ENCODE data around the gene TRAPPC10.
A peak's percentile ranks its signal among the peaks of the same experiment; 100 is the strongest.
"Not testable (repeated sequence)": the region's sequence is repeated elsewhere in the genome, so short reads cannot be mapped to it uniquely, and the experiment has no call there.

TRAPPC10 gene

DNA sequence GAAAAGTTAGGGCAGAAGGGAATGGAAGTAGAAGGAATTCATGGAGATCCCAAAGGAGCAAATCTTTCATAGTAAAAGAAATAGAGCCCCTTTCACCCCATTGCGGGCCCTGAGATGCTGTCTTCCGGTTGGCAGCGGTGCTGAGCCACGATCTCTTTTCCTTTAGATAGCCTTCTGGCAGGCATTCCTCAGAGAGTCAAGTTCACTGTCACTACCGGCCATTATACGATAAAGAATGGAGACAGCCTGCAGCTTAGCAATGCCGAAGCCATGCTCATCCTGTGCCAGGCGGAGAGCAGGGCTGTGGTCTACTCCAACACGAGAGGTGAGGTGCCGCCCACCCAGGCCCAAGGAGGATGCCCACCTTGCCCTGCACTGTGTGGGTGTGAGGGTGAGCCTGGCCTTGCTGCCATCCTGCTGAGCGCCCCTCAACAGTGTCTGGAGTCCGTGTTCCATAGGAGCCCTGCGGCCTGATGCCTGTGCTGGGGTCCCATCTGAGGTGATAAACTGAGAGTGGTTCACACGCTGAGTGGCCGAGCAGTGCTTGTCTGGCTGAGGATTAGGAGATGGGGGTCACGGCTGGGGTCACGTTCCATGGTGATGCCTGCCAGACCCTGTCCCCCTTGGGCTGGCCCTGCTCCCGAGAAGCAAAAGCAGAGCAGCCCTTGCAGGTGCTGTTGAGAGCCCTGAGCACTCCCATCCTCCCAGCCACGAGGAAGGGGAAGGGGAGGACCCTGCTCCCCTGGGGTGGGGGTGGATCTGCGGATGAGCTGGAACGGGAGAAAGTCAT, 74.7 kb downstream of the TRAPPC10 start:
- DNase-seq (no peak), ATAC-seq (no peak)
- Mint-ChIP-seq H3K36me3 (ENCODE audit: low read depth) (peaks cover 69% of the 10 kb centered on the region), H3K27ac (peak overlapping the region; percentile 98), H3K9me3 (no peaks in the 10 kb centered on the region), H3K4me1 (peaks cover 85% of the 10 kb centered on the region), H3K4me3 (no peak overlapping the region), H3K27me3 (no peaks in the 10 kb centered on the region)

DNA sequence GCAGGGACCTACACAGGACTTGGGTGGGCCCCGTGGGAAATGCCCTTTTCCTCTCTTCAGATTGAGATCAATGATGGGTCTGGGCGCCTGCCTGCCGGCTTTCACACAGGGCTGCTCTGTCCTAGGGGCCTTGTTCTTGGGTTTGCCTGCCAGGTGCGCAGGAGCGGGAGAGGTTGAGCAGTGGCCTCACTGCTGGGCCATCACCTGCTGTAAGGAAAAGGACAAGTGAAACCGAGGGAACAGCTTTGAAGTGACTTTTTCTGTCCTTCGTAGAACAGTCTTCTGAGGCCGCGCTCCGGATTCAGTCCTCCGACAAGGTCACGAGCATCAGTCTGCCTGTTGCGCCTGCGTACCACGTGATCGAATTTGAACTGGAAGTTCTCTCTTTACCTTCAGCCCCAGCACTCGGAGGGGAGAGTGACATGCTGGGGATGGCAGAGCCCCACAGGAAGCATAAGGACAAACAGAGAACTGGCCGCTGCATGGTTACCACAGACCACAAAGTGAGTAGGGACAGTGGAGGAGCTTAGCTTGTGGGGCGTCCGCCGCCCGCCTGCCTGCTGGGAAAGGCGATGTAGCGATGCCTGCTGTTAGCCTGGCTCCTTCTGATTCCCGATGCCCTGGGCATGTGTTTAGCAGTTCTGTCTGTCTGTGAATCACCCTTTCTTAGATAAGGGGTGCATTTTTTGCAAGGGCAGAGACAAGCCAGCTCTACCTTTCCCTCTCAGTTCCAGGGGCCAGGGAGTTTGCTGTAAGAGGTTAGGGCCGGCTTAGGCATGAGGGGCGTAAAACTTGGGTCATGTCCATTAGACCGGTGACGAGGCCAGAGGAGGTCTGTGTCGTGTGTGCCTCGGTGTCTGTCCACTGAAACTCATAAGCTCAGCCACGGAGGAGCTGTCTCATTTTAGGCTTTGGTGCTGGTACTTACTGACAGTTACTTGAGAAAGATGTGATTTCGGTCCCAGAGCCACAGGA, 75.6 kb downstream of the TRAPPC10 start:
- H3K27ac Mint-ChIP-seq = peak overlapping the region; percentile 86
- H3K27me3 Mint-ChIP-seq = no peaks in the 10 kb centered on the region
- peak overlapping the region; percentile 25 for H3K4me3 Mint-ChIP-seq
- H3K36me3 Mint-ChIP-seq (ENCODE audit: low read depth) = peaks cover 67% of the 10 kb centered on the region
- no peak for DNase-seq
- ATAC-seq = no peak
- peaks cover 77% of the 10 kb centered on the region for H3K4me1 Mint-ChIP-seq
- no peaks in the 10 kb centered on the region for H3K9me3 Mint-ChIP-seq

DNA sequence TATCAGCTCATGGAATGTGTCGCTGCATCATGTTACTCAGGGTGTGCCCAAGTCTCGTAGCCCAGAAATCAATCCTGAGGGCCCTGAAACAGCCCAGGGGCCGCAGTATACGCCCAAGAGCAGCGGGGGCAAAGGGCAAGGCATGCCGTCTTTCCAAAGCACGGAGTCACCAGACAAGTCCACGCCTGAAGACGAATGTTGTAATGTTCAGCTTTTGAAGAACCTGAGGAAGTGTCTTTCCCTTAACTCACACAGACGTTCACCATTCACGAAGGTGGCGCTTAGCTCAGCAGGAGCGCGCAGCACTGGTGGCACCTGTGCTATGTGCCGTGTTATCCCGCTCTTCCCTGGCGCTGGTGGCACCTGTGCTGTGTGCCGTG, 76.3 kb downstream of the TRAPPC10 start:
- ATAC-seq (no peak), DNase-seq (no peak)
- Mint-ChIP-seq H3K9me3 (no peaks in the 10 kb centered on the region), H3K27me3 (no peaks in the 10 kb centered on the region), H3K27ac (peak overlapping the region; percentile 86), H3K36me3 (ENCODE audit: low read depth) (peaks cover 61% of the 10 kb centered on the region), H3K4me1 (peaks cover 70% of the 10 kb centered on the region), H3K4me3 (no peak overlapping the region)

DNA sequence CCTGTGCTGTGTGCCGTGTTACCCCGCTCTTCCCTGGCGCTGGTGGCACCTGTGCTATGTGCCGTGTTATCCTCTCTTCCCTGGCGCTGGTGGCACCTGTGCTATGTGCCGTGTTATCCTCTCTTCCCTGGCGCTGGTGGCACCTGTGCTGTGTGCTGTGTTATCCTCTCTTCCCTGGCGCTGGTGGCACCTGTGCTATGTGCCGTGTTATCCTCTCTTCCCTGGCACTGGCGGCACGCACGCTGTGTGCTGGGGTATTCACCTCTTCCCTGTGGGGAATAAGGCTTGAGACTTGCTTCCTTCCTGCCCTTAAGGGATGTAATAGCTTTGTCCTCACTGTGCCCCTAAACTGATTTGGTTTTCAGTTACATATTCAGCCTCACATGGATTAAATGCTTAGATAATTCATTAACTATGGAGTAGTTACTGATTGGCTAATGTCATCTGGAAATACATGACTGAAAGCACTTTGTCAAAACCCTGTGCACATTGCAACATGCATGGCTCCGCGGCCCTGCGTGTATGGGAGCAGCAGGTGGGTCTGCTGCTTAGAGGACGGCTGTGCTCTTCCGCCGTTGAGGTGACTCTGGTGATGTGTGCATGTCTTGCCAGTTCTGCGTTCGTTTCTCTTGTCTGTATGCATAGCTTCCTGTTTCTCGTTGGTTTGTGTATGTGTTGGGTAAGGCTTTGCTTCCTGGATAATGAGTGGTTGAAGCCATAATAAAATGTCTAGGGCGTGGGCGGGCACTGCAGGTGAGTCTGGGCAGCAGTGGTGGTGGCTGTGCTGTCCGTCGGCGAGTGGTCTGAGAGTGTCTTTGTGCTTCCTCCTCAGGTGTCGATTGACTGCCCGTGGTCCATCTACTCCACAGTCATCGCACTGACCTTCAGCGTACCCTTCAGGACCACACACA, 77.1 kb downstream of the TRAPPC10 start:
- DNase-seq (no peak), ATAC-seq (peak; percentile 42)
- Mint-ChIP-seq H3K4me1 (peaks cover 65% of the 10 kb centered on the region), H3K27me3 (no peaks in the 10 kb centered on the region), H3K9me3 (no peaks in the 10 kb centered on the region), H3K36me3 (ENCODE audit: low read depth) (peaks cover 64% of the 10 kb centered on the region), H3K27ac (peak overlapping the region; percentile 67), H3K4me3 (no peak overlapping the region)

DNA sequence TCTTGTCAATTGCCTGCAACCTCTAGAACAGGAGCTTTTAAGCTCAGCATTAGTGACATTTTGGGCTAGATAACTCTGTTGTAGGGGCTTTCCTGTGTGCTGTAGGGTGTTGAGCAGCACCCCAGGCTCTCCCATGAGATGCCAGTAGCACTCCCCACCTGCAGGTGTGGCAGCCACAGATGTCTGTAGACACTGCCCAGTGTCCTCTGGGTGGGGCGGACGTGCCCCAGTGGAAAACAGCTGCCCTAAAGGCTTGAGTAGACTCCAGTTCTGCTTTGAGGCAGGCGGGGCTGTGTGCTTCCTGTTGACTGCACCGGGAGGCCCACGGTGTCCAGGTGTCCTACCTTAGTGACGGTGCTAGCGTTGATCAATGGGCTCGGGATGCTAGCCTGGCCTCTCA, 78.2 kb downstream of the TRAPPC10 start:
- Mint-ChIP-seq H3K4me1 (peaks cover 54% of the 10 kb centered on the region), H3K36me3 (ENCODE audit: low read depth) (peaks cover 63% of the 10 kb centered on the region), H3K9me3 (no peaks in the 10 kb centered on the region), H3K4me3 (no peak overlapping the region), H3K27ac (peak overlapping the region; percentile 49), H3K27me3 (no peaks in the 10 kb centered on the region)
- ATAC-seq (no peak), DNase-seq (no peak)

DNA sequence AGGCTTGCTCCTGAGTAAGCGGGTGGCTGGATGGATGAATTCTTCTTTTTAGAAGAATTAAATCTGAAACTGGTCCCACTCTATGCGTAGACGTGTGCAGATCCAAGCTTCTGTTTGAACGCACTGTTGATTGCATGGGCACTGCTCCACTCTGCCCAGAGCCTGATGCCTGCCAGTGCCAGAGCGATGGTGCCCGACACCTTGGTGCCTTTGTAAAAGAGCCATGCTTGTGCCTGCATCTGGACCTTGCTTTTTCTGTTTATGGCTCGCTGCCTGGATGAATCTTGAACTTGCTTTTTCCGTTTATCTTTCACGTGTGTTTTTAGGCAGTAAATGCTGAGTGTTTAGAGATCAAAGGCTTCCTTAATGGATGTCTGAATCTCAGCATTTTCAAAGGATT, 80.1 kb downstream of the TRAPPC10 start:
- Mint-ChIP-seq H3K9me3 (no peaks in the 10 kb centered on the region), H3K4me1 (peaks cover 35% of the 10 kb centered on the region), H3K27ac (peak overlapping the region; percentile 39), H3K4me3 (no peak overlapping the region), H3K36me3 (ENCODE audit: low read depth) (peaks cover 49% of the 10 kb centered on the region), H3K27me3 (no peaks in the 10 kb centered on the region)
- no peak for ATAC-seq
- DNase-seq = no peak

DNA sequence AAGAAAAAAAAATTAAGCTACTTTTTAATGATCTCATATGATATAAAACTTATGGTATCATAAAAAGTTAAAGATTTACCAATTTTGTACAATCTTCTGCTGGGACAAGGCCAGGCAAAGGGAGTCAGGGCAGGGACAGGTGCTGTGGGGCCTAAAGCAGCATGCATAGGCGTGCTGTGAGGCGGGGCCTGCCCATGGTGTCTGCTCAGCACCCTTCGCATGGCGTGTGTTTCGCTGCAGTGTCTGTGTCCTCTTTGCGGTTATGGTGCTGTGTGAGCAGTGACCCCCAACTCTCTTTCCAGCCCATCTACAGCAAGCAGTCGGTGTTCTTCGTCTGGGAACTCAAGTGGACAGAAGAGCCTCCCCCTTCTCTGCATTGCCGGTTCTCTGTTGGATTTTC, 81.7 kb downstream of the TRAPPC10 start:
- Mint-ChIP-seq H3K4me1 (peaks cover 21% of the 10 kb centered on the region), H3K36me3 (ENCODE audit: low read depth) (peaks cover 37% of the 10 kb centered on the region), H3K27me3 (no peaks in the 10 kb centered on the region), H3K4me3 (no peak overlapping the region), H3K27ac (peak overlapping the region; percentile 18), H3K9me3 (no peaks in the 10 kb centered on the region)
- no peak for ATAC-seq
- no peak for DNase-seq

DNA sequence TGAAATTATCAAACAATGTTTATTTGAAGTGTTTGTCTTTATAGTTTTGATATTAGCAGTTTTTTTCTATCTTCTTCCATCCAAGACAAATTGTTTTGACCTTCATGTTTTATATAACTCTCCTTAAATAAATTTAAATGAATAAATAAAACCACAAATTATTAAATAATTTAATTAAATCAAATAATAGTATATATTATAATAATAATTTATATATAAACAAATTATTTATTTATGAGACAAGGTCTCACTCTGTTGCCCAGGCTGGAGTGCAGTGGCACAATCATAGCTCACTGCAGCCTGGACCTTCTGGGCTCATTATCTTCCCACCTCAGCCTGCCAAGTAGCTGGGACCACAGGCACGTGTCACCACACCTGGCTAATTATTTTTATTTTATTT, 82.7 kb downstream of the TRAPPC10 start:
- H3K4me1 Mint-ChIP-seq = peaks cover 10% of the 10 kb centered on the region
- ATAC-seq (no peak), DNase-seq (no peak)
- no peak overlapping the region for H3K4me3 Mint-ChIP-seq
- no peaks in the 10 kb centered on the region for H3K9me3 Mint-ChIP-seq
- H3K27ac Mint-ChIP-seq = no peak overlapping the region
- no peaks in the 10 kb centered on the region for H3K27me3 Mint-ChIP-seq
- peaks cover 26% of the 10 kb centered on the region for H3K36me3 Mint-ChIP-seq (ENCODE audit: low read depth)

DNA sequence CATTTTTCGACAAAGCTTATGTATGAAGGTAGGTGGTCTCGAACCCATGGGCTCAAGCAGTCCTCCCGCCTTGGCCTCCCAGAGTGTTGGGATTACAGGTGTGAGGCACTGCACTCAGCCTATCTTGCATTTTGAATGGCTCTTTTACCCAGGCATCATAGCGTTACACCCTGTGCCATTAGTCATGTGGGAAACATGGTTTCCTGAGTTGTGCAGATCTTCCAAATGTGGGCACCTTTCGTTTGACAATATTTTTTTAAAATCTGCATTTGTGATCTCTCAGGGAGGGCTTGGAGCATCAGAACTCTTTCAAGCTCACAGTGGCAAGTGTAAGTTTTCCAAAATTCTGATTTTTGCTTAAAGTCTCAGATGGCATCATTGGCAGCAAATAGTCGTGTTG, 86.4 kb downstream of the TRAPPC10 start:
- ATAC-seq, H3K27me3 Mint-ChIP-seq, H3K9me3 Mint-ChIP-seq, H3K4me1 Mint-ChIP-seq, H3K27ac Mint-ChIP-seq, DNase-seq, H3K4me3 Mint-ChIP-seq: not testable (repeated sequence)
- peaks cover 11% of the 10 kb centered on the region for H3K36me3 Mint-ChIP-seq (ENCODE audit: low read depth)

DNA sequence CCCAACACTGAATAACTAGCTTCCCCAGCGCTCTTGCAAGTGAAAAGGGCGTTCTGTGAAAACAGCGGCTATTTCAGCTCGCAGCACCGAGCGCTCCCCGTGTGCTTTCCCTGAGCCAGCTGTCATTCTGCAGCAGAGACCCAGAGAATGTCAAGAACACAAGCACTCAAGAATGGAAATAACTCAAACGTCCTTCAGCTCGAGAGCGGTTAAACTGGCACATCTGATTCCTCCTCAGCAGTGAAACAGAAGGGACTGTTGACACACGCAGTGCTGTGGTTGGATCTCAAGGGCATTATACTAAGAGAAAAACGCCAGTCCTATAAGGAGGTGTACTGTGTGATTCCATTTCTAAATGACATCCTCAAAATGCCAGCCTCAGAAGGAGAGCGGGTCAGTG, 86.9 kb downstream of the TRAPPC10 start:
- not testable (repeated sequence) for H3K4me1 Mint-ChIP-seq; H3K36me3 Mint-ChIP-seq (ENCODE audit: low read depth); ATAC-seq; H3K27ac Mint-ChIP-seq; H3K27me3 Mint-ChIP-seq; H3K4me3 Mint-ChIP-seq; DNase-seq; H3K9me3 Mint-ChIP-seq

DNA sequence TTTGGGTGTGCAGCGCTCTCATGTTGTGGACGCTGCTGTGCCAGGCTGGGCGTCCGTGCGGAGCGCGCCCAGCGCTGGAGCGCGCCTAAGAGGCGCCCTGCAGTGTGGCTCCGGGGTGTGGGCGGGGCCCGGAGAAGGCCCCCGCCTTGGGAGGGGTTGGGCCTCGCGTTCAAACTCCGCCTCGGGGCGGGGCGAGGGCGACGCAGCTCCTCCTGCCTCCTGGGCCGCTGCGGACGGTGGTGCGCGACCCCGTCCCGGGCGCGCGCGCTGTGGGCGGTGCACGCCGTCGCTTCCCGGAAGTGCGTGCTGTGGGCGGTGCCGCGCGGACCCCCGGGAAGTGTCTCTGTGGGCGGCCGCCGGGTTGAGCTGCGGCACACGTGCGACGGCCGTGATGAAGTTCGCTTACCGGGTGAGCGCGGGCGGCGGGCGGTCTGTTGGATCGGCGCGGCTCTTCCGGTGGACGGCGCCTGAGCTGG, 95.0 kb downstream of the TRAPPC10 start, which contains the start of gene PWP2:
Gene PWP2 (plus strand): TSS at position 374 of the 476 bp plus-strand sequence. CDS start 18 bp downstream, at position 392.
- H3K27ac Mint-ChIP-seq; H3K9me3 Mint-ChIP-seq; H3K4me3 Mint-ChIP-seq; H3K36me3 Mint-ChIP-seq (ENCODE audit: low read depth); H3K4me1 Mint-ChIP-seq; H3K27me3 Mint-ChIP-seq; DNase-seq: not testable (repeated sequence)
- ATAC-seq = peak; percentile 87

DNA sequence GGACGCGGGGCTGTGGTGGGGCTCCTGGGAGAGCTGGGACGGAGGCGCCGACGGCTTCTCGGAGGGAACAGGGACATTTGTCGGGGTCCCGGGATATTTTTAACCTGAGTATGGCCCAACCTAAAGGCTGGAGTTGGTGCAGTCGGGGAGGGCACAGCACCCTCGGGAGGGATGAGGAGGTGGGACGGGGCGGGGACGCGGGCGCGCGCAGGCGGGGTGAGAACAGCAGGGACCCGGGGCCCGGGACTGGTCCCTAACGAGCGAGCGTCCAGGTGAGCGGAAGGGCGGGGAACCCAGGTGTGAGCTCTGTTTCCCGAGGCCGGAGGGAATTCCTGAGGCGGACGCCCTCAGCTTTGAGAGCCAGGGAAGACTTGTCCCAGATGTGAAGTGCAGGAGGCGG, 95.5 kb downstream of the TRAPPC10 start:
- H3K27ac Mint-ChIP-seq; H3K27me3 Mint-ChIP-seq; DNase-seq; H3K4me1 Mint-ChIP-seq; H3K9me3 Mint-ChIP-seq; H3K36me3 Mint-ChIP-seq (ENCODE audit: low read depth); H3K4me3 Mint-ChIP-seq: not testable (repeated sequence)
- ATAC-seq = peak; percentile 55

DNA sequence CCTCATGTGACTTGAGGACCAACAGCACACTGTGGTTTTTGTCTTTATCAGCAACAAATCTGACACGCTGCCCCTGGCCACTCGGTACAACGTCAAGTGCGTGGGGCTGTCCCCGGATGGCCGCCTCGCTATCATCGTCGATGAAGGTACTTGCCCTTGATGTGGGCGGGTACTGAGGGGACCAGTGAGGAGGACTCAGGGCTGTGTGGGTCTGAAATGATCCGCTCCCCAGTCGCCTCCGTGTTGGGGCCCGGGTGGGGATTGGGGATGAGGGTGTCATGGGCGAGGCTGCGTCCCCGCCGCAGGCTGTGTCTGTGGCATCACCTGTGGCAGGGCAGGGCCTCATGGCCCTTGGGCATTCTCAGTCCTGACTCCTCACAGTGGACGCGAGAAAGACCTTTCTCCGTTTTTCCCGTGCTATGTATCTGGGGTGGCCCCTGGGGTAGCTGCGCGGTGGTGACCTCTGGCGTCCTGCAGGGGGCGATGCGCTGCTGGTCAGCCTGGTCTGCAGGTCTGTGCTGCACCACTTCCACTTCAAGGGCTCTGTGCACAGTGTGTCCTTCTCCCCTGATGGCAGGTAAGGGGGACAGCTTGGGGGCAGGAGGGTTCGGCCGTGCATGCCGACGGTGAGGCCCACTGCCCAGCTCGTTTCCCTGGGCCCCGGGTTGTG, 101.7 kb downstream of the TRAPPC10 start:
- not testable (repeated sequence) for ATAC-seq; H3K4me3 Mint-ChIP-seq; H3K27me3 Mint-ChIP-seq; H3K9me3 Mint-ChIP-seq; H3K27ac Mint-ChIP-seq; H3K36me3 Mint-ChIP-seq (ENCODE audit: low read depth); DNase-seq; H3K4me1 Mint-ChIP-seq

Data from activated naive CD8-positive, alpha-beta T cell treated with anti-CD3 and anti-CD28 coated beads, Interleukin-2, amount 50 U/mL, for 24 hours (primary cell).